Skin of body (tissue), 2 donors: ENCODE data around the gene ZFYVE21. TPM values are rescaled to one million over a fixed set of nuclear protein-coding genes. Genes with fewer than 3 reads are reported as not detected.

Source experiments
- DNase-seq: peaks from one replicate; lab custom pipeline; 2025; lab: John Stamatoyannopoulos, UW
- total RNA-seq: library from RNA; depleted of rRNA; stranded (reverse); fragments of >200 nt; gene quantifications from one replicate; pipeline ENCODE4 v1.2.3, GENCODE V29; 2014

The ZFYVE21 gene
- total RNA-seq, 1 donor from 2014 or later, result 47.4 TPM

- DNase-seq, result no peak
These were observed 23.5 kb upstream of the ZFYVE21 start for GRCh38 chr14:103692159-103692558.

GRCh38 chr14:103692871-103693270, 22.7 kb upstream of the ZFYVE21 start:
- no peak for DNase-seq

GRCh38 chr14:103693515-103693914, 22.1 kb upstream of the ZFYVE21 start:
- DNase-seq, result no peak

- DNase-seq, result no peak
These were observed 21.0 kb upstream of the ZFYVE21 start for GRCh38 chr14:103694572-103695026.

GRCh38 chr14:103695296-103696069, 20.1 kb upstream of the ZFYVE21 start:
- DNase-seq, result no peak

GRCh38 chr14:103696070-103696402, 19.6 kb upstream of the ZFYVE21 start:
- no peak for DNase-seq

GRCh38 chr14:103696466-103697071, 19.0 kb upstream of the ZFYVE21 start:
- peak; percentile 86 for DNase-seq

- no peak for DNase-seq
These were observed 18.4 kb upstream of the ZFYVE21 start for GRCh38 chr14:103697206-103697602.

GRCh38 chr14:103697603-103698379, 17.8 kb upstream of the ZFYVE21 start:
- no peak for DNase-seq

- DNase-seq, result no peak
These were observed 17.0 kb upstream of the ZFYVE21 start for GRCh38 chr14:103698380-103699260.

- DNase-seq, result no peak
These were observed 16.3 kb upstream of the ZFYVE21 start for GRCh38 chr14:103699261-103699661.

GRCh38 chr14:103699901-103700752, 15.5 kb upstream of the ZFYVE21 start:
- DNase-seq, result no peak

- no peak for DNase-seq
These were observed 14.7 kb upstream of the ZFYVE21 start for GRCh38 chr14:103700753-103701490.

GRCh38 chr14:103702095-103702494, 13.5 kb upstream of the ZFYVE21 start:
- no peak for DNase-seq

GRCh38 chr14:103702497-103703432, 12.8 kb upstream of the ZFYVE21 start:
- no peak for DNase-seq

- DNase-seq, result no peak
These were observed 11.9 kb upstream of the ZFYVE21 start for GRCh38 chr14:103703433-103704385.

- DNase-seq, result no peak
These were observed 10.9 kb upstream of the ZFYVE21 start for GRCh38 chr14:103704708-103705107.
